ENCODE measurements around the gene PTPRM. TPM values are rescaled to one million over a fixed set of nuclear protein-coding genes. Genes with fewer than 3 reads are reported as not detected.

The PTPRM gene
- total and polyA plus RNA-seq, 2 experiments from 2014 or later, result 1.6 to 5.3 TPM

- peak in 1 of 2 experiments; percentile 16; a peak in 1 of 4 replicates for TF ChIP-seq CTCF (conservative IDR thresholded peaks at IDR 0.05; ENCODE audit: low read depth in 2 of 2)
- TF ChIP-seq NANOG (IDR thresholded peaks at IDR 0.05; ENCODE audit: borderline replicate concordance), result no peak
- H3K36me3 Mint-ChIP-seq (ENCODE audit: low read depth), result no peaks in the 10 kb centered on the region
- no peaks in the 10 kb centered on the region for H3K27me3 Mint-ChIP-seq (ENCODE audit: insufficient read depth, low read depth, poor library complexity)
- H3K9me3 Mint-ChIP-seq, result peaks cover 2% of the 10 kb centered on the region; the same call in 2 of the 3 replicates
- H3K4me1 Mint-ChIP-seq, result peaks cover 3% of the 10 kb centered on the region; the same call in 2 of the 3 replicates
- Histone ChIP-seq H3K79me2 (replicated peaks; ENCODE audit: insufficient read depth) (no peaks in the 10 kb centered on the region), H3K36me3 (ENCODE audit: insufficient read depth) (no peaks in the 10 kb centered on the region), H3K4me3 (no peak overlapping the region), H3K9me2 (ENCODE audit: insufficient read depth) (no peaks in the 10 kb centered on the region), H3K27ac (ENCODE audit: low read depth) (peak overlapping the region; percentile 10; the same call in 1 of the 2 replicates), H4K20me1 (replicated peaks; ENCODE audit: insufficient read depth) (no peaks in the 10 kb centered on the region), H3K4me2 (no peak overlapping the region), H3K4me1 (ENCODE audit: insufficient read depth) (no peaks in the 10 kb centered on the region), H2AFZ (peak overlapping the region; percentile 4; the same call in 1 of the 2 replicates), H3K27me3 (ENCODE audit: insufficient read depth) (no peaks in the 10 kb centered on the region), H3F3A (replicated peaks; ENCODE audit: low read depth) (no peaks in the 10 kb centered on the region)
- peak; percentile 46 for DNase-seq (ENCODE audit: low spot score)
- peak; percentile 72 for ATAC-seq
- no peak overlapping the region for H3K27ac Mint-ChIP-seq
- H3K4me3 Mint-ChIP-seq, result no peak overlapping the region
Measured at GRCh38 chr18:7584646-7585275, 17.6 kb downstream of the PTPRM start.

DNA sequence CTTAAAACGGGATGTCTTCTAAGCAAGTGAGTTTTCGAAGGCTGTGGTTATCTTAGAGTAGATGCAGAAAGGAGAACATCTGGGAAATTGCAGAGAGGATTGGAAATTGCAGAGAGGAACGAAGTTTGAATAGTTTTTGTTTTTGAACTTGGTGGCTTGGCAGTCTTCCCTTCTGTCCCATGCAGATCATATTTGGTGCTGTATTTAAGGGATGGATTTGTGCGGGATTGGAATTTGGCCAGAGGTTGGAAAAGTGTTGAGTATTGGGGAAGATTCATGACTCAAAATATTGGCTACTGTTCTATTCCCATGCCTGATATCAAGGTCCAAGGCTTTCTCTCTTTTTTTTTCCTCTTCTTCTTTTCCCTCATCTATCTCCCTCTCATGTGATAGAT is 18.2 kb downstream of the PTPRM start:
- H3K4me1 Mint-ChIP-seq, result peaks cover 3% of the 10 kb centered on the region; the same call in 2 of the 3 replicates
- ATAC-seq, result no peak
- TF ChIP-seq, protein P1, sequence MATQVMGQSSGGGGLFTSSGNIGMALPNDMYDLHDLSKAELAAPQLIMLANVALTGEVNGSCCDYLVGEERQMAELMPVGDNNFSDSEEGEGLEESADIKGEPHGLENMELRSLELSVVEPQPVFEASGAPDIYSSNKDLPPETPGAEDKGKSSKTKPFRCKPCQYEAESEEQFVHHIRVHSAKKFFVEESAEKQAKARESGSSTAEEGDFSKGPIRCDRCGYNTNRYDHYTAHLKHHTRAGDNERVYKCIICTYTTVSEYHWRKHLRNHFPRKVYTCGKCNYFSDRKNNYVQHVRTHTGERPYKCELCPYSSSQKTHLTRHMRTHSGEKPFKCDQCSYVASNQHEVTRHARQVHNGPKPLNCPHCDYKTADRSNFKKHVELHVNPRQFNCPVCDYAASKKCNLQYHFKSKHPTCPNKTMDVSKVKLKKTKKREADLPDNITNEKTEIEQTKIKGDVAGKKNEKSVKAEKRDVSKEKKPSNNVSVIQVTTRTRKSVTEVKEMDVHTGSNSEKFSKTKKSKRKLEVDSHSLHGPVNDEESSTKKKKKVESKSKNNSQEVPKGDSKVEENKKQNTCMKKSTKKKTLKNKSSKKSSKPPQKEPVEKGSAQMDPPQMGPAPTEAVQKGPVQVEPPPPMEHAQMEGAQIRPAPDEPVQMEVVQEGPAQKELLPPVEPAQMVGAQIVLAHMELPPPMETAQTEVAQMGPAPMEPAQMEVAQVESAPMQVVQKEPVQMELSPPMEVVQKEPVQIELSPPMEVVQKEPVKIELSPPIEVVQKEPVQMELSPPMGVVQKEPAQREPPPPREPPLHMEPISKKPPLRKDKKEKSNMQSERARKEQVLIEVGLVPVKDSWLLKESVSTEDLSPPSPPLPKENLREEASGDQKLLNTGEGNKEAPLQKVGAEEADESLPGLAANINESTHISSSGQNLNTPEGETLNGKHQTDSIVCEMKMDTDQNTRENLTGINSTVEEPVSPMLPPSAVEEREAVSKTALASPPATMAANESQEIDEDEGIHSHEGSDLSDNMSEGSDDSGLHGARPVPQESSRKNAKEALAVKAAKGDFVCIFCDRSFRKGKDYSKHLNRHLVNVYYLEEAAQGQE (IDR thresholded peaks at IDR 0.05; ENCODE audit: unreplicated experiment), result no peak
- TF ChIP-seq, protein P2, sequence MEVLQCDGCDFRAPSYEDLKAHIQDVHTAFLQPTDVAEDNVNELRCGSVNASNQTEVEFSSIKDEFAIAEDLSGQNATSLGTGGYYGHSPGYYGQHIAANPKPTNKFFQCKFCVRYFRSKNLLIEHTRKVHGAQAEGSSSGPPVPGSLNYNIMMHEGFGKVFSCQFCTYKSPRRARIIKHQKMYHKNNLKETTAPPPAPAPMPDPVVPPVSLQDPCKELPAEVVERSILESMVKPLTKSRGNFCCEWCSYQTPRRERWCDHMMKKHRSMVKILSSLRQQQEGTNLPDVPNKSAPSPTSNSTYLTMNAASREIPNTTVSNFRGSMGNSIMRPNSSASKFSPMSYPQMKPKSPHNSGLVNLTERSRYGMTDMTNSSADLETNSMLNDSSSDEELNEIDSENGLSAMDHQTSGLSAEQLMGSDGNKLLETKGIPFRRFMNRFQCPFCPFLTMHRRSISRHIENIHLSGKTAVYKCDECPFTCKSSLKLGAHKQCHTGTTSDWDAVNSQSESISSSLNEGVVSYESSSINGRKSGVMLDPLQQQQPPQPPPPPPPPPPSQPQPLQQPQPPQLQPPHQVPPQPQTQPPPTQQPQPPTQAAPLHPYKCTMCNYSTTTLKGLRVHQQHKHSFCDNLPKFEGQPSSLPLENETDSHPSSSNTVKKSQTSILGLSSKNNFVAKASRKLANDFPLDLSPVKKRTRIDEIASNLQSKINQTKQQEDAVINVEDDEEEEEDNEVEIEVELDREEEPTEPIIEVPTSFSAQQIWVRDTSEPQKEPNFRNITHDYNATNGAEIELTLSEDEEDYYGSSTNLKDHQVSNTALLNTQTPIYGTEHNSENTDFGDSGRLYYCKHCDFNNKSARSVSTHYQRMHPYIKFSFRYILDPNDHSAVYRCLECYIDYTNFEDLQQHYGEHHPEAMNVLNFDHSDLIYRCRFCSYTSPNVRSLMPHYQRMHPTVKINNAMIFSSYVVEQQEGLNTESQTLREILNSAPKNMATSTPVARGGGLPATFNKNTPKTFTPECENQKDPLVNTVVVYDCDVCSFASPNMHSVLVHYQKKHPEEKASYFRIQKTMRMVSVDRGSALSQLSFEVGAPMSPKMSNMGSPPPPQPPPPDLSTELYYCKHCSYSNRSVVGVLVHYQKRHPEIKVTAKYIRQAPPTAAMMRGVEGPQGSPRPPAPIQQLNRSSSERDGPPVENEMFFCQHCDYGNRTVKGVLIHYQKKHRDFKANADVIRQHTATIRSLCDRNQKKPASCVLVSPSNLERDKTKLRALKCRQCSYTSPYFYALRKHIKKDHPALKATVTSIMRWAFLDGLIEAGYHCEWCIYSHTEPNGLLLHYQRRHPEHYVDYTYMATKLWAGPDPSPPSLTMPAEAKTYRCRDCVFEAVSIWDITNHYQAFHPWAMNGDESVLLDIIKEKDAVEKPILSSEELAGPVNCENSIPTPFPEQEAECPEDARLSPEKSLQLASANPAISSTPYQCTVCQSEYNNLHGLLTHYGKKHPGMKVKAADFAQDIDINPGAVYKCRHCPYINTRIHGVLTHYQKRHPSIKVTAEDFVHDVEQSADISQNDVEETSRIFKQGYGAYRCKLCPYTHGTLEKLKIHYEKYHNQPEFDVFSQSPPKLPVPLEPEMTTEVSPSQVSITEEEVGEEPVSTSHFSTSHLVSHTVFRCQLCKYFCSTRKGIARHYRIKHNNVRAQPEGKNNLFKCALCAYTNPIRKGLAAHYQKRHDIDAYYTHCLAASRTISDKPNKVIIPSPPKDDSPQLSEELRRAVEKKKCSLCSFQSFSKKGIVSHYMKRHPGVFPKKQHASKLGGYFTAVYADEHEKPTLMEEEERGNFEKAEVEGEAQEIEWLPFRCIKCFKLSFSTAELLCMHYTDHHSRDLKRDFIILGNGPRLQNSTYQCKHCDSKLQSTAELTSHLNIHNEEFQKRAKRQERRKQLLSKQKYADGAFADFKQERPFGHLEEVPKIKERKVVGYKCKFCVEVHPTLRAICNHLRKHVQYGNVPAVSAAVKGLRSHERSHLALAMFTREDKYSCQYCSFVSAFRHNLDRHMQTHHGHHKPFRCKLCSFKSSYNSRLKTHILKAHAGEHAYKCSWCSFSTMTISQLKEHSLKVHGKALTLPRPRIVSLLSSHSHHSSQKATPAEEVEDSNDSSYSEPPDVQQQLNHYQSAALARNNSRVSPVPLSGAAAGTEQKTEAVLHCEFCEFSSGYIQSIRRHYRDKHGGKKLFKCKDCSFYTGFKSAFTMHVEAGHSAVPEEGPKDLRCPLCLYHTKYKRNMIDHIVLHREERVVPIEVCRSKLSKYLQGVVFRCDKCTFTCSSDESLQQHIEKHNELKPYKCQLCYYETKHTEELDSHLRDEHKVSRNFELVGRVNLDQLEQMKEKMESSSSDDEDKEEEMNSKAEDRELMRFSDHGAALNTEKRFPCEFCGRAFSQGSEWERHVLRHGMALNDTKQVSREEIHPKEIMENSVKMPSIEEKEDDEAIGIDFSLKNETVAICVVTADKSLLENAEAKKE (CRISPR knock-in tag; IDR thresholded peaks at IDR 0.05), result no peak
- no peak for TF ChIP-seq NANOG (IDR thresholded peaks at IDR 0.05; ENCODE audit: borderline replicate concordance)
- TF ChIP-seq JUNB (IDR thresholded peaks at IDR 0.05; ENCODE audit: unreplicated experiment), result no peak
- TF ChIP-seq CREB1 (CRISPR knock-in tag; IDR thresholded peaks at IDR 0.05; ENCODE audit: low read depth), result no peak
- TF ChIP-seq ZNF114 (CRISPR knock-in tag; IDR thresholded peaks at IDR 0.05), result no peak
- no peak for TF ChIP-seq EZH2phosphoT487 (IDR thresholded peaks at IDR 0.05; ENCODE audit: unreplicated experiment)
- TF ChIP-seq EZH2 (IDR thresholded peaks at IDR 0.05; ENCODE audit: low read depth, unreplicated experiment), result no peak

More for the DNA sequence above, 18.2 kb downstream of the PTPRM start:
- DNase-seq (ENCODE audit: low spot score), result no peak
- Histone ChIP-seq H3K4me1 (ENCODE audit: insufficient read depth) (no peaks in the 10 kb centered on the region), H3K36me3 (ENCODE audit: insufficient read depth) (no peaks in the 10 kb centered on the region), H3K9me2 (ENCODE audit: insufficient read depth) (no peaks in the 10 kb centered on the region), H3K27ac (ENCODE audit: low read depth) (no peak overlapping the region), H3K79me2 (replicated peaks; ENCODE audit: insufficient read depth) (no peaks in the 10 kb centered on the region), H3K27me3 (ENCODE audit: insufficient read depth) (no peaks in the 10 kb centered on the region), H3F3A (replicated peaks; ENCODE audit: low read depth) (no peaks in the 10 kb centered on the region), H2AFZ (no peak overlapping the region), H3K4me3 (no peak overlapping the region), H4K20me1 (replicated peaks; ENCODE audit: insufficient read depth) (no peaks in the 10 kb centered on the region), H3K4me2 (no peak overlapping the region)
- H3K36me3 Mint-ChIP-seq (ENCODE audit: low read depth), result no peaks in the 10 kb centered on the region
- H3K9me3 Mint-ChIP-seq, result peaks cover 2% of the 10 kb centered on the region; the same call in 2 of the 3 replicates
- H3K4me3 Mint-ChIP-seq, result no peak overlapping the region
- H3K27me3 Mint-ChIP-seq (ENCODE audit: insufficient read depth, low read depth, poor library complexity), result no peaks in the 10 kb centered on the region
- H3K27ac Mint-ChIP-seq, result no peak overlapping the region
